NCI-H2029 (cell line): ENCODE measurements around the gene OTX2.

Source experiments
- DNase-seq: peaks from one replicate; lab custom pipeline; 2025; lab: John Stamatoyannopoulos, UW

OTX2 gene

GRCh38 chr14:56812364-56813141, 2.3 kb upstream of the OTX2 start:
- no peak for DNase-seq

- no peak for DNase-seq
These were observed 1.5 kb upstream of the OTX2 start for GRCh38 chr14:56811593-56812363.

GRCh38 chr14:56810836-56811592, 735 bp upstream of the OTX2 start:
- no peak for DNase-seq

- no peak for DNase-seq
These were observed 771 bp downstream of the OTX2 start for GRCh38 chr14:56809270-56810146.

- DNase-seq, result no peak
These were observed 1.7 kb downstream of the OTX2 start for GRCh38 chr14:56808383-56809269.

- no peak for DNase-seq
These were observed 2.2 kb downstream of the OTX2 start for GRCh38 chr14:56808110-56808382.

GRCh38 chr14:56807386-56808109, 2.7 kb downstream of the OTX2 start:
- DNase-seq, result no peak

- DNase-seq, result no peak
These were observed 3.5 kb downstream of the OTX2 start for GRCh38 chr14:56806760-56807159.

- DNase-seq, result no peak
These were observed 4.1 kb downstream of the OTX2 start for GRCh38 chr14:56805992-56806727.

- DNase-seq, result no peak
These were observed 4.9 kb downstream of the OTX2 start for GRCh38 chr14:56805201-56805991.

GRCh38 chr14:56803816-56804535, 6.3 kb downstream of the OTX2 start:
- DNase-seq, result no peak

GRCh38 chr14:56801920-56802319, 8.4 kb downstream of the OTX2 start:
- DNase-seq, result no peak

GRCh38 chr14:56799343-56799645, 11.0 kb downstream of the OTX2 start:
- no peak for DNase-seq

GRCh38 chr14:56798447-56799342, 11.6 kb downstream of the OTX2 start:
- no peak for DNase-seq

GRCh38 chr14:56797569-56798446, 12.5 kb downstream of the OTX2 start:
- DNase-seq, result no peak

GRCh38 chr14:56797003-56797568, 13.2 kb downstream of the OTX2 start:
- no peak for DNase-seq
